DOHH2 (cell line): ENCODE data around the gene ARID1B.

Source experiments
- CTCF ChIP-seq: fragments of 200-600 bp; sonication (generic); IDR thresholded peaks from one replicate; pipeline ENCODE4 v1.5.1; 2014; ENCODE audit warnings: antibody characterized with exemption, mild to moderate bottlenecking, low read depth, low read length; ENCODE audit not compliant: poor library complexity, severe bottlenecking
- EZH2phosphoT487 ChIP-seq: fragments of 200-600 bp; sonication (generic); IDR thresholded peaks from 2 replicates; pipeline ENCODE4 v1.6.1; 2017; ENCODE audit warnings: borderline replicate concordance, mild to moderate bottlenecking, antibody characterized with exemption, low read length, moderate library complexity, mixed read lengths

- no peak for TF ChIP-seq CTCF
- TF ChIP-seq EZH2phosphoT487, result no peak
Measured at GRCh38 chr6:157137501-157137900, 360.3 kb downstream of the ARID1B start.
